Endothelial cell of umbilical vein (primary cell): ENCODE results near the gene ACOT7.

Experiments
- EZH2 ChIP-seq: IDR thresholded peaks from 2 replicates; pipeline ENCODE4 v1.6.1; 2012; ENCODE audit warnings: borderline replicate concordance, low read depth, mild to moderate bottlenecking, moderate library complexity, low read length, inconsistent platforms; ENCODE audit not compliant: severe bottlenecking
- FOS ChIP-seq: IDR thresholded peaks from 2 replicates; pipeline ENCODE4 v1.6.1; 2011; ENCODE audit warnings: mild to moderate bottlenecking, low read length, moderate library complexity, borderline replicate concordance; ENCODE audit not compliant: insufficient read depth
- GATA2 ChIP-seq: IDR thresholded peaks from 2 replicates; pipeline ENCODE4 v1.7.0; 2011; ENCODE audit warnings: low read depth, mild to moderate bottlenecking, moderate library complexity, mixed read lengths, low read length; ENCODE audit not compliant: insufficient read length, insufficient read depth
- JUN ChIP-seq: IDR thresholded peaks from 2 replicates; pipeline ENCODE4 v1.6.1; 2011; ENCODE audit warnings: borderline replicate concordance, low read depth; ENCODE audit not compliant: insufficient read length, insufficient read depth
- MAX ChIP-seq: IDR thresholded peaks from 2 replicates; pipeline ENCODE4 v1.6.1; 2011; ENCODE audit not compliant: insufficient read depth, insufficient read length
- MYC ChIP-seq: IDR thresholded peaks from one replicate; pipeline ENCODE4 v1.6.1; 2011; ENCODE audit warnings: mild to moderate bottlenecking, low read depth, low read length
- POLR2A ChIP-seq: IDR thresholded peaks from 2 replicates; pipeline ENCODE4 v1.6.1; 2012; ENCODE audit warnings: low read depth, mild to moderate bottlenecking, control low read depth, low read length
- POLR2AphosphoS5 ChIP-seq: IDR thresholded peaks from 2 replicates; pipeline ENCODE4 v1.6.1; 2012; ENCODE audit warnings: low read depth, mild to moderate bottlenecking, control low read depth, low read length, moderate library complexity; ENCODE audit not compliant: insufficient read depth
- TF ChIP-seq, protein P1 (sequence below), 2 donors: IDR thresholded peaks; 1 replicate in 1 of 2; 2 replicates in 1 of 2; pipeline ENCODE4 v1.5.1; 2011; ENCODE audit warnings: low read length in 2 of 2, mild to moderate bottlenecking in 2 of 2, moderate library complexity in 2 of 2, control low read depth in 1 of 2, inconsistent platforms in 1 of 2, low read depth in 1 of 2; ENCODE audit not compliant: insufficient read depth in 1 of 2; ENCODE audit errors: extremely low read depth in 1 of 2

DNA sequence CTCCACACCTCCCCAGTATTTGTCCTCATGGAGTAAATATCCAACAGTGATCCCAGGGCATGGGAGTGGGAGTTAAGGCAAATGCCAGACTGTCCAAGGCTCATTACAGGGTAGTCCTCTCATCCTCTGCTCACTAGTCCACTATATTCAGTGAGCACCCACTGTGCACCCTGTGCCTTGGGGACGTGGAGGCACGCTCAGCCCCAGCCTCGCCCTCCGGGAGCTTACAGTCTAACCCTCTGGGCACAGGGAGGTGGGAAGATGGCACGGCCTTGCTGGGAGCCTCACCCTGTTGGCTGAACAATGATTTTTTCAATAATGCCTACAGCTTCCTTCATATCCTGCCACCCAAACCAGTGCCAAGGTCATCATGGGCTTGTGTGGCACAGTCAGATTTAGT is 23.3 kb upstream of the ACOT7 start:
- TF ChIP-seq, protein P1, sequence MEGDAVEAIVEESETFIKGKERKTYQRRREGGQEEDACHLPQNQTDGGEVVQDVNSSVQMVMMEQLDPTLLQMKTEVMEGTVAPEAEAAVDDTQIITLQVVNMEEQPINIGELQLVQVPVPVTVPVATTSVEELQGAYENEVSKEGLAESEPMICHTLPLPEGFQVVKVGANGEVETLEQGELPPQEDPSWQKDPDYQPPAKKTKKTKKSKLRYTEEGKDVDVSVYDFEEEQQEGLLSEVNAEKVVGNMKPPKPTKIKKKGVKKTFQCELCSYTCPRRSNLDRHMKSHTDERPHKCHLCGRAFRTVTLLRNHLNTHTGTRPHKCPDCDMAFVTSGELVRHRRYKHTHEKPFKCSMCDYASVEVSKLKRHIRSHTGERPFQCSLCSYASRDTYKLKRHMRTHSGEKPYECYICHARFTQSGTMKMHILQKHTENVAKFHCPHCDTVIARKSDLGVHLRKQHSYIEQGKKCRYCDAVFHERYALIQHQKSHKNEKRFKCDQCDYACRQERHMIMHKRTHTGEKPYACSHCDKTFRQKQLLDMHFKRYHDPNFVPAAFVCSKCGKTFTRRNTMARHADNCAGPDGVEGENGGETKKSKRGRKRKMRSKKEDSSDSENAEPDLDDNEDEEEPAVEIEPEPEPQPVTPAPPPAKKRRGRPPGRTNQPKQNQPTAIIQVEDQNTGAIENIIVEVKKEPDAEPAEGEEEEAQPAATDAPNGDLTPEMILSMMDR (IDR thresholded peaks at IDR 0.05; ENCODE audit: extremely low read depth in 1 of 2, insufficient read depth in 1 of 2, low read depth in 1 of 2, low read length in 2 of 2) = no peak
- no peak for TF ChIP-seq FOS
- TF ChIP-seq POLR2A = no peak
- no peak for TF ChIP-seq EZH2
- no peak for TF ChIP-seq POLR2AphosphoS5
- no peak for TF ChIP-seq MYC
- TF ChIP-seq MAX = no peak
- TF ChIP-seq GATA2 = no peak
- TF ChIP-seq JUN = no peak
